GM18520 (cell line): ENCODE data around the gene ADCK1.
"Not testable (repeated sequence)": the region's sequence is repeated elsewhere in the genome, so short reads cannot be mapped to it uniquely, and the experiment has no call there.

Experiments
- ATAC-seq: cut with Tn5 transposase; IDR thresholded peaks from one replicate; pipeline ENCODE4 v1.9.1; 2021; ENCODE audit not compliant: unreplicated experiment

The ADCK1 gene

DNA sequence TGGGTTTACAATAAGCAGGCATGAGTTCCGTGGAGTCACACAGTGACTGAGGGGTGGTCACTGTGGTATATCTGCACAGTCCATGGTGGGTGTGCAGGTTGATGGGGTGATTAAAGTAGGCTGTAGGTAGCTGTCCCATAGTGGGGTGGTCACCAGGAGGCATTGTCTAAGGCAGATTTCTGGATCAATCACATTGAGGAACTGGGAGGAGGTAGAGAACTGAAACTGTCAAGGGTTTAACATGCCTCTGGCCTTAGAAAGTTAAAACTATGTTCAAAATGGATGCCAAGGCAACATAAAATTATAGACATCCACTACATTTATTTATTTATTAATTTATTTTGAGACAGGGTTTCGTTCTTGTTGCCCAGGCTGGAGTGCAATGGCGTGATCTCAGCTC lies 8.3 kb downstream of the ADCK1 start:
- ATAC-seq = no peak

DNA sequence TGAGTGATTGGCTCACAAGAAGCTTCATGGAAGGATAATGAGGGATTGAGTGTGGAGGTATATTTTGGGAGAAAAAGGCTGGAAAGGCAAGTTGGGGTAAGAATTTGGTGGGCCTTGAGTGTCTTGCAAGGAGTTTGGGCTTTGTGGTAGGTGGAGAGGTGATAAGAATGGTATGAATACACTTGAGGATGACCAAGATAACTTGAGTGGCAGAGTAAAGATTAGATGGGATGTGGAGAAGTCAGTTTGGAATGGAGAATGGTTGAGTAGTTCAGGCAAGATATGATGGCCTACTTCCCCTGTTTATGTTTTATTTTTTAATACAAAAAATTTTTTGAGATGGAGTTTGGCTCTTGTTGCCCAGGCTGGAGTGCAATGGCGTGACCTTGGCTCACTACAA lies 9.1 kb downstream of the ADCK1 start:
- no peak for ATAC-seq

- ATAC-seq = no peak
Measured at GRCh38 chr14:77812028-77812427, 12.1 kb downstream of the ADCK1 start.

GRCh38 chr14:77812682-77813081 lies 12.8 kb downstream of the ADCK1 start:
- not testable (repeated sequence) for ATAC-seq

DNA sequence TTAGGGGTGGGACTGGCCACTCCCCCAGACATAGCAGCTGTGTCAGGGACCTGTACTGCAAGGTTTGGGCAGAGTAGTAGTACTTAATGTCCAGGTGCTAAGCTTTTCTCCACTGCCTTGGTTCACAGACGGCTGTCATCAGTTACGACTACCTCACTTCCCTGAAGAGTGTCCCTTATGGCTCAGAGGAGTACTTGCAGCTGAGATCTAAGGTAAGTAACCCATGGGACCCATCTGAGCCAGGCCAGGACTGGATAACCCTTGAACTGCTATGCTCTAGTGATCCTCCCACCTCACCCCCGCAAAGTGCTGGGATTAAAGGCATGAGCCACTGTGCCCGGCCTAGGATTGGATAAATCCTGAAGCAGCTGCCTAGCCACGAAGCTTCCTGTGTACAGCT lies 22.4 kb downstream of the ADCK1 start:
- no peak for ATAC-seq

DNA sequence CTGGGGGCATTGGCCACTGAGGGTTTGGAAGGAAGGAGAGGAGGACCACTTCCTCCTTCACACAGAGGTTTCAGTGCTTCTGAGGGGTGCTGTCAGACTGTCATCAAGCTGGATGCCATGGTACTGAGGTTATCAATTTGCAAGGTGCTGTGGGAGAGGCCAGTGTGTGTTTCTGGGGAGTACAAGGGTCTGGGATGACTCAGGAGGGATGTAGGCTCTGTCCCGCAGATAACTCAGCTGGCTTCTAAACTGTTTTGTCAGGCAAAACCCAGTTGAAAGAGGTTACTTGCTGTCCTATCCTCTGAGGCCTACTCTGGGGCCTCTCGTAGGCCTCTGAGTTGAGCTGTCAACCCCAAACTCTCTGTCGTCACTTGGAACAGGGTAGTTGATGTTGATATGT lies 22.8 kb downstream of the ADCK1 start:
- ATAC-seq = no peak

DNA sequence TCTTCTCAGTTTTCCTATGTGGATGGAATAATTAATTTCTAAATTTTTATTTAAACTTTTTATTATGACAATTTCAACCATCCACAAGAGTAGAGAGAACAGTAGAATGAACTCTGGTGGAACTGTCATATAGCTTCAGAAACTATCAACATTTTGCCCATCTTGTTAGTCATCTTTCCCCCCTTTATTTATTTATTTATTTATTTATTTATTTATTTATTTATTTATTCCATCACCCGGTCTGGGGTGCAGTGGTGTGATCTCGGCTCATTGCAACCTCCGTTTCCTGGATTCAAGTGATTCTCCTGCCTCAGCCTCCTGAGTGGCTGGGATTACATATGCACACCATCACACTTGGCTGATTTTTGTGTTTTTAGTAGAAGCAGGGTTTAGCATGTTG lies 23.5 kb downstream of the ADCK1 start:
- no peak for ATAC-seq

- no peak for ATAC-seq
Measured at GRCh38 chr14:77825895-77826519, 26.1 kb downstream of the ADCK1 start.

DNA sequence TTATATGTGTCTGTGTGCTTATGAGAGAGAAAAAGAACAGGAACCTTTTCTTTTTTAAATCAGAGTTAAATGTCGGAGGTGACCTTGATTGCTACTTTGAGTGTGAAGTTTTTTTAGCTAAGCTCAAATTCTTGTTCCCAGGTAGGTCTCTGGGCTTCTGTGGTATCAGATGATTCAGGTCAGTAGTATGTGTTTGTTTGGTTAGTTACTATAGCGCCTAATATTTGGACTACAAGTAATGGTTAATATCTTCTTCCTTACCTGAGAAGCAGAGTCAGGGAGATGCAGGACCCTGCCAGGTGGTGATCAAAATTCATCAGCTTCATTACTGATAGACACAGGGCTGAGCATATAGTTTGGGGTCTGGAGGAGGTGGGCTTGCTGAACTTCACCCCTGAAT lies 30.8 kb downstream of the ADCK1 start:
- no peak for ATAC-seq

GRCh38 chr14:77832297-77832696 lies 32.4 kb downstream of the ADCK1 start:
- ATAC-seq = no peak

DNA sequence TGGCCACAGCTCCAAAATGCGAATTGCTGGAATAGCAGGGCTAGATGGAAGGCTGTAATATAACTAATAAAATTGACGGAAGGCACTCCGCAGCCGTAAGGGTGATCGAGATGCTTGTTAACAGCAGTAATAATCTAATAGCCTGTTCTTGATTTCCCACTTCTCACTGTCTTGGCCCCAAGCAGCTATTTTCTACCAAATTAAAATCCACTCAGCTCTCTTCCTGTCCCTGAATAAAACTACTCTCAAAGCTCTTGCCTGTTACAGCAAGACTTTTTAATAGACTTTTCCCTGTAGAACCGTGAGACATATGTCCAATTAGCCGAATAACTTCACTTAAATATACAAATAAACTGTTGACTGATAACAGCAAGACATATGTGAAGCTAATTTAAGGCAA lies 38.0 kb downstream of the ADCK1 start:
- no peak for ATAC-seq

DNA sequence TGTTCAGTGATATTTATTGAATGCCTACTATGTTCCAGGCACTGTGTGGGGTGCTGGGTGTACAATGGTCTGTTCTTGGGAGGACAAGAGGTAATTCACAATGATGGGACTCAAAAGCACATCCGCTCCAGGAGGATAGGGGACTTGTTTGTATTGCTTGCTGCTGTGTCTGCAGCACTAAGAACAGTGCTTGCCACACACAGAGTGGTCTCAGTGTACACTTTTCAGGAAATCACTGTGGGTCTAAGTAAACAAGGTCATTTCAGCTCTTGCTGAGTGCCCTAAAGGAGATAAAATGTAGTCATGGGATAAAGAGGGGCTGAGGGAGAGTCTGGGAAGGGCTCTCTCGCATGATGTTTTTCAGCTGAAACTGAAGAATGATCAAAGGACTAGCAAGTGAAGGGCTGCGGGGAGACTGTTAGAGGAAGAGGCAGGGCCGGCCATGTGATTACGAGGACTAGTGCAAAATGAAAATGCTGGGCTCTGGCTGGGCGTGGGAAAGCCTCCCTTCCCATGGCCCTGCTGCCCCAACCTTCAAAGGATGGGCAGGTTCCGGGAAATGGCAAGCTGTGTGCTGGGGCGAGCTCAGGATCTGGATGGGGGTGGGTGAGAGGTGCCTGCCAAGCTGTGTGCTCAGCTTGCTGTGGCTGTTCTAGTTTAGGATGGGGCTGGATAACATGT lies 39.1 kb downstream of the ADCK1 start:
- ATAC-seq = no peak

DNA sequence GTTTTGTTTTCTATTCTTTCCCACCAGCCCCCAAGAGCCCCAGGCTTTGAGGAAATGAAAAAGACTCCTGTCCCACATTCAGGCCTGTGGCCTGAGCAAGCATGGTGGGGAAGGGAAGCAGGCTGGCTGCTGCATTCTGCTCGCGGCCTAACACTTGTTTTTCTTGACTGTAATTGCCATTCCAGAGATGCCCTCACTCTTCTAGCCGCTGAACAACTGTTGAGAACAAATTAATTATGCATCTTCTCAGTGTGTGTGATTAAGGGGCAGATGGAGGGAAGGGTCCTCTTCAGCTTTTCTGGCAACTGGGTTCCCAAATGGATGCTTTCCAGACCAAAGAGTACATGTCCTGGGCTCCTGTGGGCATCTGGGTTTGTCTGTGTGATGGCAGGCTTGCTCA lies 43.3 kb downstream of the ADCK1 start:
- ATAC-seq = no peak

DNA sequence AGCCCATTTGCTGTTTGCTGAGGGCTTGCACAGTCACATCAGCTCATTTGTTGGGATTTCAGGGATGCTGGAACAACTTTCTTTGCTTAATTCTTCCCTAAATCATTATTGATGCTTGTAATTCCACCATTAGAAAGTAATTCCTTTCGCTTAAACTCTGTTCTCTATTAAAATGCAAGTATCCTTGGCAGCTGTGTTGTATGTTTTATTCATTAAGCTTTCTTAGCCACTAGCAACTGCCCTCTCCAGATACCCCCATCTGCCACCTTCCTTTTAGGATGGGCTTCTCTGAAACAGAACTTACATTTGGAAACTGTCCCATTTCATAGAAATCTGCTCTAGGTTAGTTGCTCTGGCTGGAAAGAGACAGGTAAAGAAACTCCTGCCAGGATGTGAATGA lies 43.7 kb downstream of the ADCK1 start:
- no peak for ATAC-seq

GRCh38 chr14:77844802-77845201 lies 44.9 kb downstream of the ADCK1 start:
- no peak for ATAC-seq

DNA sequence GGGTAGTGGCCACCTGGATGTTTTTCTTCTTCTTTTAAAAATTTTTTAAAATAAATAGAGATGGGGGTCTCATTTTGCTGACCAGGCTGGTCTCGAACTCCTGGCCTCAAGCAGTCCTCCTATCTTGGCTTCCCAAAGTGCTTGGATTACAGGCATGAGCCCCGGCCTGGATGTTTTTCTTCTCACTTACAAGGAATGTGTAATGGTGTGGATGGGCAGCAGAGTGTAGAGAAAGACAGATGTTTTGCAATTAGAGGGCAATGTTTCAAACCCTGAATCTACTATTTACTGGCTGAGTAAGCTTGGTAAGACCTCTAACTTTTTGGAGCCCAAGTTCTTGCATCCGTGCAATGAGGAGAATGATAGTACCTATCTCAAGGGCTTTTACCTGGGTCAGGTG lies 48.1 kb downstream of the ADCK1 start:
- ATAC-seq = no peak

GRCh38 chr14:77849711-77850110 lies 49.8 kb downstream of the ADCK1 start:
- no peak for ATAC-seq

GRCh38 chr14:77853919-77854318 lies 54.0 kb downstream of the ADCK1 start:
- no peak for ATAC-seq

GRCh38 chr14:77856941-77857340 lies 57.0 kb downstream of the ADCK1 start:
- ATAC-seq = no peak

GRCh38 chr14:77859934-77860570 lies 60.1 kb downstream of the ADCK1 start:
- ATAC-seq = no peak

GRCh38 chr14:77861201-77861600 lies 61.3 kb downstream of the ADCK1 start:
- no peak for ATAC-seq

GRCh38 chr14:77862154-77862786 lies 62.4 kb downstream of the ADCK1 start:
- ATAC-seq = no peak
